HCT116 (cell line): Measurements from ENCODE around the gene SOX1. TPM values are rescaled to one million over a fixed set of nuclear protein-coding genes. Genes with fewer than 3 reads are reported as not detected.

ENCODE experiments used
- ATAC-seq: fragments of 200-7000 bp; cut with Tn5 transposase; 2 replicates; pipeline ENCODE4 v1.9.1; 2020; ENCODE audit warnings: mild to moderate bottlenecking, moderate library complexity
- BruUV-seq: library from RNA; stranded (reverse); fragments of 400-500 nt; replicated peaks from 2 replicates; lab custom pipeline; 2021; lab: Mats Ljungman, UMichigan
- CTCF ChIA-PET: fragments of 300-600 bp; sonication (Branson Sonifier 250); formaldehyde crosslinking; loops from one replicate; lab custom pipeline; 2021; ENCODE audit warnings: antibody characterized with exemption; lab: Charles Lee
- POLR2A ChIA-PET: fragments of 300-600, 350-600 bp; sonication (Branson Sonifier 250); formaldehyde crosslinking; loops from one replicate; lab custom pipeline; 2021; ENCODE audit warnings: antibody characterized with exemption; lab: Charles Lee
- RAD21 ChIA-PET, 2 experiments: fragments of 300-600 bp; sonication (Branson Sonifier 250); formaldehyde crosslinking; loops; one replicate each; lab custom pipeline; 2023; ENCODE audit warnings: low total read pairs in 2 of 2; ENCODE audit not compliant: uncharacterized antibody in 2 of 2, unreplicated experiment in 2 of 2, low non-redundant PET in 1 of 2; lab: Charles Lee
- DNase-seq: peaks from one replicate; pipeline ENCODE4 v3.0.0-alpha.2; 2010; ENCODE audit warnings: low read depth, low spot score
- H2AFZ ChIP-seq: fragments of 200-600 bp; shearing (Covaris generic), sonication (generic); 2 replicates; pipeline ENCODE4 v1.6.1; 2017; ENCODE audit warnings: low read depth, mixed run types, mixed read lengths, antibody characterized with exemption, low read length; ENCODE audit not compliant: poor library complexity, severe bottlenecking
- H3K27ac ChIP-seq: 2 replicates; pipeline ENCODE4 v1.5.1; 2012; ENCODE audit warnings: low read depth, low read length
- H3K27me3 ChIP-seq: fragments of 200-600 bp; sonication (generic); 2 replicates; pipeline ENCODE4 v1.6.1; 2016; ENCODE audit warnings: mixed run types, low read length, mixed read lengths; ENCODE audit not compliant: insufficient read depth
- H3K36me3 ChIP-seq, 2 experiments: fragments of 200-500 bp in 1 of 2; fragments of 200-600 bp in 1 of 2; sonication (Bioruptor generic) in 1 of 2; sonication (generic) in 1 of 2; 2 replicates each; pipeline versions ENCODE4 v1.5.1 to v1.6.1; 2014 to 2016; ENCODE audit warnings: low read length in 2 of 2, inconsistent platforms in 1 of 2, mixed read lengths in 1 of 2, mixed run types in 1 of 2; ENCODE audit not compliant: insufficient read depth in 2 of 2, control insufficient read depth in 1 of 2
- H3K4me1 ChIP-seq, 2 experiments: fragments of 200-600 bp in 1 of 2; sonication (generic) in 1 of 2; 2 replicates each; pipeline versions ENCODE4 v1.5.1 to v1.6.1; 2012 to 2017; ENCODE audit warnings: low read length in 2 of 2, inconsistent platforms in 1 of 2, mild to moderate bottlenecking in 1 of 2, mixed read lengths in 1 of 2, mixed run types in 1 of 2, moderate library complexity in 1 of 2; ENCODE audit not compliant: insufficient read depth in 2 of 2, control insufficient read depth in 1 of 2
- H3K4me2 ChIP-seq: fragments of 200-600 bp; sonication (generic); 2 replicates; pipeline ENCODE4 v1.6.1; 2017; ENCODE audit warnings: mixed run types, low read length, mixed read lengths
- H3K4me3 ChIP-seq, 2 experiments: fragments of 200-600 bp in 1 of 2; sonication (generic) in 1 of 2; replicated peaks in 1 of 2; 2 replicates each; pipeline ENCODE4 v1.5.1; 2011 to 2016; ENCODE audit warnings: low read length in 2 of 2, control low read depth in 1 of 2, low read depth in 1 of 2, mild to moderate bottlenecking in 1 of 2, mixed read lengths in 1 of 2, mixed run types in 1 of 2
- H3K79me2 ChIP-seq: fragments of 200-600 bp; sonication (generic); 2 replicates; pipeline ENCODE4 v1.6.1; 2017; ENCODE audit warnings: mild to moderate bottlenecking, mixed run types, low read length, moderate library complexity, mixed read lengths; ENCODE audit not compliant: insufficient read depth
- H3K9ac ChIP-seq: fragments of 200-600 bp; sonication (generic); 2 replicates; pipeline ENCODE4 v1.6.1; 2016; ENCODE audit warnings: low read length, mixed read lengths
- H3K9me2 ChIP-seq: fragments of 200-600 bp; sonication (generic), shearing (Covaris generic); 2 replicates; pipeline ENCODE4 v1.6.1; 2017; ENCODE audit warnings: mixed run types, mild to moderate bottlenecking, moderate library complexity; ENCODE audit not compliant: insufficient read depth
- H3K9me3 ChIP-seq, 2 experiments: fragments of 200-500 bp in 1 of 2; fragments of 200-600 bp in 1 of 2; sonication (Bioruptor generic) in 1 of 2; sonication (generic) in 1 of 2; 2 replicates each; pipeline ENCODE4 v1.6.1; 2014 to 2017; ENCODE audit warnings: low read length in 2 of 2, mixed read lengths in 2 of 2, inconsistent platforms in 1 of 2, low read depth in 1 of 2, mild to moderate bottlenecking in 1 of 2, mixed run types in 1 of 2, moderate library complexity in 1 of 2; ENCODE audit not compliant: control insufficient read depth in 1 of 2, insufficient read depth in 1 of 2
- H4K20me1 ChIP-seq: fragments of 200-600 bp; sonication (generic), shearing (Covaris generic); 2 replicates; pipeline ENCODE4 v1.6.1; 2017; ENCODE audit warnings: mixed run types, mild to moderate bottlenecking, moderate library complexity; ENCODE audit not compliant: insufficient read depth
- CEBPB ChIP-seq: IDR thresholded peaks from 2 replicates; pipeline ENCODE4 v1.6.1; 2012; ENCODE audit warnings: low read depth
- POLR2A ChIP-seq: IDR thresholded peaks from 2 replicates; pipeline ENCODE4 v1.7.0; 2011; ENCODE audit warnings: borderline replicate concordance; ENCODE audit not compliant: insufficient read depth, insufficient read length; ENCODE audit errors: extremely low read depth
- POLR2AphosphoS5 ChIP-seq: IDR thresholded peaks from 2 replicates; pipeline ENCODE4 v1.6.1; 2011; ENCODE audit warnings: mild to moderate bottlenecking, low read depth, low read length, moderate library complexity
- ZNF274 ChIP-seq: fragments of 200-500 bp; sonication (Bioruptor generic); IDR thresholded peaks from 2 replicates; pipeline ENCODE4 v1.6.1; 2014; ENCODE audit warnings: mild to moderate bottlenecking, low read depth, low read length, inconsistent platforms
- intact Hi-C: fragments of 100-400 bp; cut with micrococcal nuclease; formaldehyde crosslinking; loops from 2 replicates; pipeline ENCODE4 v1.10.0; 2022
- total RNA-seq: library from RNA; stranded (reverse); gene quantifications from one replicate; pipeline ENCODE4 v1.2.1, GENCODE V29; 2021; ENCODE audit not compliant: unreplicated experiment
- TF ChIP-seq, protein P1 (sequence below): IDR thresholded peaks from 2 replicates; pipeline ENCODE4 v1.6.1; 2012
- TF ChIP-seq, protein P2 (sequence below): IDR thresholded peaks from 2 replicates; pipeline ENCODE4 v1.6.1; 2011; ENCODE audit warnings: mild to moderate bottlenecking, low read length, moderate library complexity; ENCODE audit not compliant: insufficient replicate concordance; ENCODE audit errors: extremely low read depth

SOX1 gene
- total RNA-seq, 1 experiment from 2014 or later, result not detected

DNA sequence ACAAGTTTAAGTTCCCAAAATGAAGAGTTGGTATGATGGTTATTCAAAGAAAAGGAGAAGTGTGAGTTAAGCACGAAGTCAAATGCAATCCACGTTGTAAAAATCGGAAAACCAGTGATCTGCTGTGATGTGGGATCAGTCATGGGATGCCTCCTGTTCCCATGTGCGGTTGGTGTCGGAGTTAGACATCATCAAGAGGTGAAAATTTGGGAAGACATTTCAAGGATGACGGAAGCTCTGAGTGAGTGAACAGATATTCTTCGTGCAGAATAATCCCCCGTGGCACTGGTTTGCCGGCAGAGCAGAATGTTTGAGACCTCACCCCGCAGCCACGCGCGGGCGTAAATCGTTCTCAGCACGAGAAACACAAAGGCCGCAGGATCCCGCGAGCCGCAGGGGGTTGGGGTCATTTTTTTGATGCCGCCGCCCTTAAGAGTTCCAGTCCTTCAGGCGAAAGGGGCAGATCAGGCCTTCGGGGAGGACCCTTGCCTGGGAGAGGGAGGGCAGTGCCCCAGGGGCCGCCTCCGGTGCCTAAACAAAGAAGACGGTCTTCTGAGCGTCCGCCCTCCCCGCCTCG is 13.7 kb upstream of the SOX1 start:
- H3K27ac ChIP-seq, result no peak overlapping the region
- ChIA-PET CTCF (no interaction called here), RAD21 (no interaction called here), POLR2A (no interaction called here)
- no peak overlapping the region for H2AFZ ChIP-seq
- H3K9me3 ChIP-seq, result no peaks in the 10 kb centered on the region
- DNase-seq, result no peak
- no peaks in the 10 kb centered on the region for H4K20me1 ChIP-seq
- no peaks in the 10 kb centered on the region for H3K4me1 ChIP-seq
- intact Hi-C loops, result no loop called here
- no peaks in the 10 kb centered on the region for H3K9me2 ChIP-seq
- TF ChIP-seq POLR2AphosphoS5, result no peak
- TF ChIP-seq, protein P1, sequence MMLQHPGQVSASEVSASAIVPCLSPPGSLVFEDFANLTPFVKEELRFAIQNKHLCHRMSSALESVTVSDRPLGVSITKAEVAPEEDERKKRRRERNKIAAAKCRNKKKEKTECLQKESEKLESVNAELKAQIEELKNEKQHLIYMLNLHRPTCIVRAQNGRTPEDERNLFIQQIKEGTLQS, result no peak
- TF ChIP-seq ZNF274, result no peak
- TF ChIP-seq, protein P2, sequence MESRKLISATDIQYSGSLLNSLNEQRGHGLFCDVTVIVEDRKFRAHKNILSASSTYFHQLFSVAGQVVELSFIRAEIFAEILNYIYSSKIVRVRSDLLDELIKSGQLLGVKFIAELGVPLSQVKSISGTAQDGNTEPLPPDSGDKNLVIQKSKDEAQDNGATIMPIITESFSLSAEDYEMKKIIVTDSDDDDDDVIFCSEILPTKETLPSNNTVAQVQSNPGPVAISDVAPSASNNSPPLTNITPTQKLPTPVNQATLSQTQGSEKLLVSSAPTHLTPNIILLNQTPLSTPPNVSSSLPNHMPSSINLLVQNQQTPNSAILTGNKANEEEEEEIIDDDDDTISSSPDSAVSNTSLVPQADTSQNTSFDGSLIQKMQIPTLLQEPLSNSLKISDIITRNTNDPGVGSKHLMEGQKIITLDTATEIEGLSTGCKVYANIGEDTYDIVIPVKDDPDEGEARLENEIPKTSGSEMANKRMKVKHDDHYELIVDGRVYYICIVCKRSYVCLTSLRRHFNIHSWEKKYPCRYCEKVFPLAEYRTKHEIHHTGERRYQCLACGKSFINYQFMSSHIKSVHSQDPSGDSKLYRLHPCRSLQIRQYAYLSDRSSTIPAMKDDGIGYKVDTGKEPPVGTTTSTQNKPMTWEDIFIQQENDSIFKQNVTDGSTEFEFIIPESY, result no peak
- TF ChIP-seq CEBPB, result no peak
- no peak for TF ChIP-seq POLR2A
- H3K79me2 ChIP-seq, result no peaks in the 10 kb centered on the region
- H3K9ac ChIP-seq, result no peak overlapping the region
- no peaks in the 10 kb centered on the region for H3K36me3 ChIP-seq
- no peak overlapping the region for H3K4me2 ChIP-seq
- H3K27me3 ChIP-seq, result peaks cover 5% of the 10 kb centered on the region; the same call in 1 of the 2 replicates
- ATAC-seq, result no peak
- no TSS peak for BruUV-seq
- no peak overlapping the region for H3K4me3 ChIP-seq
